ENCODE data around the gene KEAP1.
"Not testable (repeated sequence)": the region's sequence is repeated elsewhere in the genome, so short reads cannot be mapped to it uniquely, and the experiment has no call there.

Gene KEAP1

DNA sequence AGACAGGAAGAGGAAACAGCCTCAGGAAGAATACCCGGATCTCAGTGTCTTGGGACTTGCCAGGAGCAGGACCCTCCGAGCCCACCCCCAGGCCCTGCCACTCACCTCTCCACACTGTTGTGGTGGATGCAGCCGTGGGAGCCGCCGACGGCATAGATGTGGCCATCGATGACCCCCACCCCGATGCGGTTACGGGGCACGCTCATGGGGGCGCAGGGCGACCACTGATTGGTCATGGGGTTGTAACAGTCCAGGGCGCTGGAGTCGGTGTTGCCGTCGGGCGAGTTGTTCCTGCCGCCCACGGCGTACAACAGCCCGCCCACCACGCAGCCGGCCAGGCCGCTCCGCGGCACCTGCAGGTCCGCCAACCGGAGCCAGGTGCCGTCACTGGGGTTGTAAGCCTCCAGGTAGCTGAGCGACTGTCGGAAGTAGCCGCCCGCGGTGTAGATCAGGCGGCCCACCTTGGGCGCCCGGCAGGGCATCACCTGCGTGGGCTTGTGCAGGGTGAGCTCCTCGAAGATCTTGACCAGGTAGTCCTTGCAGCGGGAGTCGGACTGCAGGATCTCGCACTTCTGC is 11.6 kb downstream of the KEAP1 start:
- DNase-seq: no peak

DNA sequence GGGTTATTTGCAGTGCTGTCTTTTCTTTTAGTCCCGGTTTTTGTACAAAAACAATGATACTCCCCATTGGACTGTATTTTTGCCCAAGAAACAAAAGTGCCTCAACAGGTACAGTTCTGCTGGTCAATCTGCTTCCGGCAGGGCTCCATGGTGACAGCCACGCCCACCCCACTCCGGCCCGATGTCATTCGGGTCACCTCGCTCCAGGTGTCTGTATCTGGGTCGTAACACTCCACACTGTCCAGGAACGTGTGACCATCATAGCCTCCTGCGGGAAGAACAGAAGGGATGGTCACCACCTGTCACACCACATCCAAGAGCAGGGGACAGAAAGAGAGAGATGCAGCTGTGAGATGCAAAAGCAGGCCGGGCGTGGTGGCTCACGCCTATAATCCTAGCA is 16.6 kb downstream of the KEAP1 start:
- DNase-seq: no peak

DNA sequence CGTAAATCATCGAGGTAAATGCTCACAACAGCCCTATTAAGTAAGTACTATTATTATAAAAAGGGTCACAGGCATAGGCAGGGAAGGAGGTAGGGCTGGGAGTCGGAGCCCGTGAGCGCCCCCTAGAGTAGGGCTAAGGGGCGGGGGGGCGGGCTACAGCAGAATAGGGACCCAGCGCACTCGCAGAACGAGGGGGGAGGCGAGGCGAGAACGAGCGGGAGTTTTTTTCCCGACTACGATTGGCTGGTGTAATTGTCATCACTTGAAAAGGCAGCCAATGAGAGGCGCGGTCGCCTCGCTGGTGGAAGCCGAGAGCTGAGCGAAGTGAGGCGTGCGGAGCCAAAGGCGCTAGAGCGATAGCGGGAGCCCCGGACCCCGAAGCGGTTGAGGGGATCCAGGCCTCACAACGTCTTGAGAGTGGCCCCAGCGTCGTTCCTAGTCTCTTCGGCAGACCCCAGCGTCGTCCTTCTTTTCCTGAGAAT is 24.2 kb downstream of the KEAP1 start:
- DNase-seq: peak; percentile 53

DNA sequence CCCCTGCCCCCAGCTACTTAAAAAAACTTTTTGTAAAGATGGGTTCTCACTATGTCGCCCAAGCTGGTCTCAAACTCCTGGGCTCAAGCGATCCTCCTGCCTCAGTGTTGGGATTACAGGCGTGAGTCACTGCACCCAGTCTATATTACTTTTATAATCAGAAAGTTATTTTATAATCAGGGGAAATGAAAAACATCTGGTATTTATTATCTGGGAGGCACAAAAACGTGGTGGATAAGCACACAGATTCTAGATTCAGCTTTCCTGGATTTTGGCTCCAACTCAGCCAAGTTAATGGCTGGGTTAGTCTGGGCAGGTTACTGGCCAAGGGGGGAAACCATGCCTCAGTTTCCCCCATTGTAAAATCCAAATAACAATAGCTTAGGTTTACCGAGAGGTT is 24.7 kb downstream of the KEAP1 start:
- peak; percentile 7 for DNase-seq

DNA sequence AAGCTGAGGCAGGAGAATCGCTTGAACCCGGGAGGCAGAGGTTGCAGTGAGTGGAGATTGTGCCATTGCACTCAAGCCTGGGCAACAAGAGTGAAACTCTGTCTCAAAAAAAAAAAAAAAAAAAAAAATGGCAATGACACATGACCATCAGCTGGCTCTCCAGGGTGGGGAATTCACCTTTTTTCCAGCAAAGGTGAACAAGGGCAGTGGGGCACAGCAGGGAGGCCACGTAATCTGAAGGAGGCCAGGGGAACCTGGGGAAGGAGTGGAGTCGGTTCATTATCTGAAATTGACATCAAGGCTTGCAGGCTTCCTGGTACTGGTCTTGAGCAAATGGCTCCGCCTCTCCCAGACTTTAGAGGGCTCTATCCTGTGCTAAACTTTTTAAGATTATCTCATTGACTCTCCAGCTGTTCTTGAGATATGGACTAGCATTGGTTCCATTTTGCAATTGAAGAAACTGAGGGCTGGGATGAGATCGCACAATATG is 28.1 kb downstream of the KEAP1 start:
- no peak for DNase-seq

DNA sequence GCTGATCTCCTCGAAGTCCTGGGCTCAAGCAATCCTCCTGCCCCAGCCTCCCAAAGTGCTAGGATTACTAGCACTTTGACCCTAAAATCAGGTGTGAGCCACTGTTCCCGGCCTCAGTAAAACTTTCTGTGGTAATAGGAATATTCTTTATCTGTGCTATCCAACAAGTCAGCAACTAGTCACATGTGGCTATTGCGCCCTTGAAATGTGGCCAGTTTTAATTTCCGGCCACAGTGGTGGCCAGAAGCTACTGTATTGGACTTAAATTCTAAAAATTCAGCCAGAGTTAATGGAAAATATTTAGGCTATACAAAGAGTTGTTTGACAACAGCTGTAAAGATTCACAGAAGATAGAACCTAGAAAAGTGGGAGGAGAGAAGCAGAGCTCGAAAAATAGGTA is 30.0 kb downstream of the KEAP1 start:
- DNase-seq: no peak

DNA sequence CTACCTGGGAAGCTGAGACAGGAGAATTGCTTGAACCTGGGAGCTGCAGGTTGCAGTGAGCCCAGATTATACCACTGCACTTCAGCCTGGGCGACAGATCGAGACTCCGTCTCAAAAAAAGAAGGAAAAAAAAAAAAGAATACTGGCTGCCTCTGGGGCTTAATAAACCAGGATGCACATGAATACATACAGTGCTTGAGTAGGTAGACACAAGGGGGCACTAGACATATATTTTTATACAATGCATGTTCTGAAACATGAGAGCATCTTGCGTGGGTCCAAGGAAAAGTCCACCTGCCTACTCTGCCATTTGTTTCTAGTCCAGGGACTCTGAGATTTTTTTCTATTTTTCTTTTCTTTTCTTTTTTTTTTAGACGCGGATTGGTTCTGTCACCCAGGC is 31.2 kb downstream of the KEAP1 start:
- DNase-seq: peak; percentile 56

DNA sequence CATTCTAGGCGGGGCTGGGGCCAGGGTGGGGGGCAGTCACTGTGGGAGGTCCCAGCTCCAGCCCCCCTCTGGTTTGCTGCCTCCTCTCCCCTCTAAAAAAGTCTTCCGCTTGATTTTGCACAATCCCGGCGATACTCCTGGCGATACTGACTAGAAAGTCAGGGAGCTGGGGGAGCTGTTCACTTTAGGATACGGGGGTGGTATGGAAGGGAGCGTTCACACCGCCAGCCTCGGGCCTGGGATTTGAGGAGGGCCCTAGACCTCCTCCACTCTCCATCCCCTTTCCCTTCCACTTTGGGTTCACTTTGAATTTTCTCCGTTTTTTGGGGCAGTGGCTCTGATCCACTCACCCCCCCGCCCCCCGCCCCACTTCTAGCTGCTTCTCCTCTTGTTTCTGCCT is 35.0 kb downstream of the KEAP1 start:
- DNase-seq: no peak

DNA sequence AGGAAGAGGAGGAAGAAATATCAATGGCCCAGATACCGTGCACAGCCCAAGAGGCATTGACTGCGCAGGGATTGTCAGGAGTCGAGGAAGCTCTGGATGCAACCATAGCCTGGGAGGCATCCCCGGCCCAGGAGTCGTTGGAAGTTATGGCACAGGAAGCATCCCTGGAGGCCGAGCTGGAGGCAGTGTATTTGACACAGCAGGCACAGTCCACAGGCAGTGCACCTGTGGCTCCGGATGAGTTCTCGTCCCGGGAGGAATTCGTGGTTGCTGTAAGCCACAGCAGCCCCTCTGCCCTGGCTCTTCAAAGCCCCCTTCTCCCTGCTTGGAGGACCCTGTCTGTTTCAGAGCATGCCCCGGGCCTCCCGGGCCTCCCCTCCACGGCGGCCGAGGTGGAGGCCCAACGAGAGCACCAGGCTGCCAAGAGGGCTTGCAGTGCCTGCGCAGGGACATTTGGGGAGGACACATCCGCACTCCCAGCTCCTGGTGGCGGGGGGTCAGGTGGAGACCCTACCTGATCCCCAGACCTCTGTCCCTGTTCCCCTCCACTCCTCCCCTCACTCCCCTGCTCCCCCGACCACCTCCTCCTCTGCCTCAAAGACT is 36.0 kb downstream of the KEAP1 start:
- DNase-seq: no peak

DNA sequence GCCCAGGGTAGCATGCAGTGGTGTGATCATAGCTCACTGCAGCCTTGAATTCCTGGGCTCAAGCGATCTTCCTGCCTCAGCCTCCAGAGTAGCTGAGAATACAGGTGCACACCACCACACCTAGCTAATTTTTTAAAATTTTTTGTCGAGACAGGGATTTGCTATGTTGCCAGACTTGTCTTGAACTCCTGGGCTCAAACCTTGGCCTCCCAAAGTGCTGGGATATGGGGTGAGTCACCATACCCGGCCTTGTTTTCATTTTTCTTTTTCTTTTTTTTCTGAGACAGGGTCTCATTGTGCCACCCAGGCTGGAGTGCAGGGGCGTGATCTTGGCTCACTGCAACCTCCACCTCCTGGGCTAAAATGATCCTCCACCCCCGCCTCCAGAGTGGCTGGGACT is 38.7 kb downstream of the KEAP1 start:
- no peak for DNase-seq

DNA sequence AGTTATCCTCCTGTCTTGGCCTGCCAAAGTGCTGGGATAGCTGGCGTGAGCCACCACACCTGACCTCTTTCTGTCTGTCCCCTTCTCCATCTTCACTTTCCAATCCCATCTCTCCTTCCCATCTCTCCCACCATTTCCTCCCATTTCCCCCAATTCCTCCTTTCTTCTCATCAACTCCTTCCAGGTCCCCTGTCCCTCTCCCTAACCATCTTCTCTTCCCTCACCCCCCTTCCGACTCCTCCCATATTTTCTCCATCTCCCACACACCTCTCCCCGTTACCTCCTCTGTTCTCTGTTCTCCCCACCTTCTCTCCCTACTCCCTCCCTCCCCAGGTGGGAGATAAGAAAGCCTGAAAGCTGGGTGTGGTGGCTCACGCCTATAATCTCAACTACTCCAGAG is 40.6 kb downstream of the KEAP1 start:
- DNase-seq: no peak

DNA sequence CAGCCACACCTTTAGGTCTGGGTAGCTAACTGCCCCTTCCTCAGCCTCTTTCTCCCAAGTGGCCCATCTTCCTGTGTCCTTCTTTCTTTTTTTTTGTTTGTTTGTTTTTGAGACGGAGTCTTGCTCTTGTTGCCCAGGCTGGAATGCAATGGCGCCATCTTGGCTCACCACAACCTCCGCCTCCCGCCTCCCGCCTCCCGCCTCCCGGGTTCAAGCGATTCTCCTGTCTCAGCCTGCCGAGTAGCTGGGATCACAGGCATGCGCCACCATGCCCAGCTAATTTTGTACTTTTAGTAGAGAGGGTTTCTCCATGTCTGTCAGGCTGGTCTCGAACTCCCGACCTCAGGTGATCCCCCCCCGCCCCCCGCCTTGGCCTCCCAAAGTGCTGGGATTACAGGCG is 41.1 kb downstream of the KEAP1 start:
- not testable (repeated sequence) for DNase-seq

DNA sequence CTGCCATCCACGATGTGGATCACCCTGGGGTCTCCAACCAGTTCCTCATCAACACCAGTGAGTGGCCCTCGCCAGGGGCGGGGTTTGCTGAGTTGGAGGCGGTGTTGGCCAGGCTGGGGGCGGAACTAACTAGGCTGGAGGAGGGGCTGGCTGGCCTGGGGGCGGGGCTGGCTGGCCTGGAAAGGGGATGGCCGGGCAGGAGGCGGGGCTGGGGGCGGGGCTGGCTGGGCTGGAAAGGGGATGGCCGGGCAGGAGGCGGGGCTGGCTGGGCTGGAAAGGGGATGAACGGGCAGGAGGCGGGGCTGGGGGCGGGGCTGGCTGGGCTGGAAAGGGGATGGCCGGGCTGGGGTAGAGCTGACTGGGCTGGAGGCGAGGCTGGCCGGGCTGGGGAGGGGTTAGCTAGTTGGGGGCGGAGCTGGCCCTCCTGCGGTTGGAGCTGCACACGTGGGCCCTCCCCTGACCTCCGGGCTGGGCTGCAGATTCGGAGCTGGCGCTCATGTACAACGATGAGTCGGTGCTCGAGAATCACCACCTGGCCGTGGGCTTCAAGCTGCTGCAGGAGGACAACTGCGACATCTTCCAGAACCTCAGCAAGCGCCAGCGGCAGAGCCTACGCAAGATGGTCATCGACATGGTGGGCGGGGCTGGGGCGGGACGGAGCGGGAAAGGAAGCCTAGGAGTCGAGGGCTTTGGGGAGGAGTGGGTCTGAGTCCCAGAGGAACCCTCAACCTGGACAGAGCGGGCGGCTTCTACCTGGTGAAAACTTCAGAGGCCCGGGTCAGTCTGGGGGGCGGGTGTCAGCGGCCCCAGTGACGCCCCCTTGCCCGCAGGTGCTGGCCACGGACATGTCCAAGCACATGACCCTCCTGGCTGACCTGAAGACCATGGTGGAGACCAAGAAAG is 41.9 kb downstream of the KEAP1 start:
- peak; percentile 87 for DNase-seq

DNA sequence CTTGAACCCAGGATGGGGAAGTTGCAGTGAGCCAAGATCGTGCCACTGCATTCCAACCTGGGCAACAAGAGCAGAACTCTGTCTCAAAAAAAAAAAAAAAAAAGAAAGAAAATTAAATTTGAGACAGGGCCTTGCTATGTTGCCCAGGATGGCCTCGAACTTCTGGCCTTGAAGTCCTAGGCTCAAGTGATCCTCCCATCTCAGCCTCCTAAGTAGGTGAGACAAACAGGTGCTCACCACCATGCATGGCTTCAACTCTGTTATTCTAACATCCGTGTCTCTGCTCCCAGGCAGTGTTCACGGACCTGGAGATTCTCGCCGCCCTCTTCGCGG is 42.5 kb downstream of the KEAP1 start:
- no peak for DNase-seq

DNA sequence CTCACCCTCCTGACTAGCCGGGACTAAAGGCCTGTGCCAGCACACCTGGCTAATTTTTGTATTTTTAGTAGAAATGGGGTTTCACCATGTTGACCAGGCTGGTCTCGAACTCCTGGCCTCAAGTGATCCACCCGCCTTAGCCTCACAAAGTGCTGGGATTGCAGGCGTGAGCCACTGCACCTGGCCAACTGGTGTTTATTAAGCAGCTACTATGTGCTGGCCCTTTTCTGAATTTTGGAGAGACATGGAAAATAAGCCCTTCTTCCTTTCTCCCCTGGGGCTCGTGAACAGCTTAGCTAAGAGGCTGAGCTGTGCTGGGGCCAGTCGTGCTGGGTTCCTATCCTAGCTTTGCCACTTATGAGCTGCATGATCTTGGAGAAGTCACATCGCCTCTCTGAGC is 44.4 kb downstream of the KEAP1 start:
- not testable (repeated sequence) for DNase-seq

DNA sequence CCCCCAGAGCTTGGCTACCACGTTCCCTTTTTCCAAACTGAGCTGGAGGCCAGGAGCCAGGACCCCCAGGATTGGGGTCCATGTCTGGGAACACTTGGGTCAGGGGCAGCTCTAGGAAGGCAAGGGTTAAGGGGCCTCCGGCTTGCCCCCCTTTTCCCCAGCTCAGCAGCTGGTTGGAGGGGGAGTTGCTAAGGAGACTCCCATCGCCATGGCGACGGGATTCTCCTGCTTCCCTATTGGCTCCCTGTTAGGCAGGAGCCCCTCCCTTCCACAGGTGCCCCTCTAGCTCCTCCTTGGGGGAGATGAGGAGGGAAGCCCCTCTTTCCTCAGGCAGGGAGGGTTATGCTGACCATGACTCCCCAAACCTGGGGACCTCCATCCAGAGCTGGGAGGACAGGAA is 48.9 kb downstream of the KEAP1 start:
- peak; percentile 25 for DNase-seq

DNA sequence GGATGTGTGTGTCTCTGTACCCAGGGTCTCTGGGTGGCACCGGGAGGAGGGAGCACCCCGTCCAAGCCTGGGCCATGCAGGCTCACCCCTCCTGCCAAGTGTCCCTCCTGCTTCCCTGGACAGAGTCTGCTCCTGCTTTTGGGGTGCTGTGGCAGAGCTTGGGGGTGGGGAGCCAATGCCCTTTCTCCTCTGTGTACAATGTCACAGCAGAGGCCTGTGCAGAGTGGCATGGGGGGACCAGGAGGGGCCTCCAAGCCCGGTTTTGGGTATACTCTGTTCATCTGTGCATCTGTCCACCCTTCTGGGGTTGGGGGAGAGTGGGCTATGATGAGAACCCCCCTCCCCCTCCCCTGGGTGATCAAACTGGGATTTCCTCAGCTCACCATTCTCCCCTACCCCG is 49.3 kb downstream of the KEAP1 start:
- DNase-seq: no peak

DNA sequence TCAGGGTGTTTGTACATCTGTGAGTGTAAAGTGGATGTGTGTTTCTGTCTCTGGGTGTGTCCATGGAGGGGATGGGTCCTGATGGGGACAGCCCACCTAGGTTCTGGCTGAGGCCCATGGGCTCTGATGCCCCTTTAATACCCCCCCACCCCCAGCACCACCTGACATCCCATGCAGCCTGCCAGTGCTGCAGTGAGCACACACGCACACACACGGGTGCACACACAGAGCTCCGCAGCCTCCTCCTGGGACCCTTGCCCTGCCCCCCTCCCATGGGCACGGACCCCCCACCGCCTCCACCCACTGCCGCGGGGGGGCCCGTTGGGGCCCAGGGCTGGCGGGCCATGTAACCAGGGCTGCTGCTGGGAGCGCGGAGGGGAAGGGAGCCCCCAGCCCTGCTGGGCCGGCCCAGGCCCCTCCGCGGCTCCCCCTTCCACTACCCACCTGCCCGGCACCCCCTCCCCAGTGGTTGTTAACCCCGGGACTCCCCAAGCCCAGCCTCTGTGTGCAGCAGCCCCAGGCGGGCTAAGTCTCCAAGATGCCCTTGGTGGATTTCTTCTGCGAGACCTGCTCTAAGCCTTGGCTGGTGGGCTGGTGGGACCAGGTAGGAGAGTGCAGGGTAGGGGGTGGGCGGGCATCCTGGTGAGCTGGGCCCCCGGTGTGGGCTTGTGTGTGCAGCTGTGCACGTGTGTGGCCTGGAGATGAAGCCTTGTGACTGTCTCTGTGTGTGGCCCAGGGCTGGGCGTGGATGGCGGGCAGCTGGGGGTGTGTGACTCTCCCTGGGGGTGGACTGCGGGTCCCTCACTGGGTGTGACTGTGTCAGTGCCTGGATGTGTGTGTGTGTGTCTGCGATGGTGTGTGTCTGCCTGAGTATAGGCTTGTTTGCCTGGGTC is 50.2 kb downstream of the KEAP1 start:
- DNase-seq: no peak

DNA sequence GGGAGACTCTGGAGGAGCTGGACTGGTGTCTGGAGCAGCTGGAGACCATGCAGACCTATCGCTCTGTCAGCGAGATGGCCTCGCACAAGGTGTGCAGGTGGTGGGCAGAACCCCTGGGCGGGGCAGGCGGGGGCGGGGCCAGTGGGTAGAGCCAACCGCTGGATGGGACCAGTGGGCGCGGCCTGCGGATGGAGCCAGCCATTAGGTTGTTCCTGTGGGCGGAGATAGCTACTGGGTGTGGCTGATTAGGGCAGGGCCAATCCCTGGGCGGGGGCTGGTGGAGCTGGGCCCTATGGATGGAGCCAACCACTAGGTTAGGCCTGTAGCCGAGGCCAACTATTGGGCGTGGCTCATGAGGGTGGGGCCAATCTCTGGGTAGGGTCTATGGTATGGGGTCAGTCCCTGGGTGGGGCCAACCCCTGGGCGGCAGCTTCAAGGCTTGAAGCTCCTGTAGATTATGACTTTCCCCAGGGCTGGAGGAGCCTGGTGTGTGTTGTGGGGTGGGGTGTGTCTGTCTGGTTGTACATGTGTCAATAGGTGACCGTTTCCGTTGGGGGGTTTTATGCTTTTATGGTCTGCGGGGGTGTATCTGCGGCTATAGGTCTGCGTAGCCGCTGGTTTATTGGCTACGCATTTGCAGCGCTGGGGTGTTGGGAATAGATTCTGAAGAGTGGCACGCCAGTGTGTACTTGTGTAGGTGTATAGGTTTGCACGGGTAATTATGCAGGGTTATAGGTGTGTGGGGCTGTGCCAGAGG is 52.1 kb downstream of the KEAP1 start:
- no peak for DNase-seq

DNA sequence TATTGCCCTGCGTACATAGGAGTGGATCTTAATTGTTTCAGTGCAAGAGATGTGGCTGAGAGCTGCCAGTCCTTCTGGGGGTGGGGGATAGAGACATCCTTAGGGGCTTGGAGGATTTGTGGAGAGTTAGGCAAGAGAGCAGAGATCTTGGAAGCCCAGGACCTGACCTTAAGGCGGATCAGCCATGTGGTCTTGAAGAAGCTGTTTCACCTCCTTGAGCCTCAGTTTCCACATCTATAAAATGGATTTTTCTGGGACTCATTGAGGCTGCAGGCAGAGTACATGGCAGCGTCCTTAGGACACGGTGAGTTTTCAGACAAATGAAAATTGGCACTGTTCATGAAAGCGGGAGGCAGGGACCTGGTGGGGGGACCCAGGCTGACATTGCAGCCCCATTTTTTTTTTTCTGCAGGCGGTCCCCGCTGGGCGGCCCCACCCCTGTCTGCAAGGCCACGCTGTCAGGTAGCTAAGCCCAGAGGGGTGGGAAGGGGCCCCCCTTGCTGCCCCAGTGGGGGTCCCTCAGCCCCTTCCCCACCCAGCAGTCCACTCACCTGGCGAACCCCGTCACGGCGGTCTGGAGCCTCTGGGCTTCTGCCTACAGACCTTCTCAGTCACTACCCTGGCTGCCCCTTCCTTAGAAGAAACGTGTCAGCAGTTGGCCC is 52.8 kb downstream of the KEAP1 start:
- DNase-seq: no peak

DNA sequence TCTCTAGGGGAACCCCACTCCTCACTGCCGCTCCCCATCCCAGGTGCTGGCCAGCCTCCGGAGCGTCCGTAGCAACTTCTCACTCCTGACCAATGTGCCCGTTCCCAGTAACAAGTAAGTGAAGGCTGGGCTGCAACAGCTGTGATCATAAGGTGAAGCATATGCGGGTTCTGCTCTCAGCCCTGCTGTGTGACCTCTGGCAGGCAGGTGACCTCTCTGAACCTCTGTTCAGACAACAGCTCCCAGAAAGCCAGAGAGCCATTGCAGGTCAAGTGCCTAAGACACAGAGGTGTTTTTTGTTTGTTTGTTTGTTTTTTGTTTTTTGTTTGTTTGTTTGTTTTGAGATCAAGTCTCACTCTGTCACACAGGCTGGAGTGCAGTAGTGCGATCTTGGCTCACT is 54.1 kb downstream of the KEAP1 start:
- no peak for DNase-seq

DNA sequence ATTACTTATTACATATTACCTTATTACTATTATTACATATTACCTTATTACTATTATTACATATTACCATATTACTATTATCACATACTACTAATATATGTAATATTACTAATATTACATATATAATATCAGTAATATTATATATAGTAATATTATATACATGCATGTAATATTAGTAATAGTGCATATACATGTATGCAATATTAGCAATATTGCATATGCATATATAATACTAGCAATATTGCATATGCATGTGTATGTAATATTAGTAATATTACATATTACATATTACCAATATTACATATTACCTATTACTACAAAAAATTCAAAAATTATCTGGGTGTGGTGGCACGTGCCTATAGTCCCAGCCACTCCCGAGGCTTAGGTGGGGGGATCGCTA is 60.5 kb downstream of the KEAP1 start:
- DNase-seq: no peak

All from HCEC 1CT (cell line).